Measurements from ENCODE around the gene LRIT2. TPM values are rescaled to one million over a fixed set of nuclear protein-coding genes. Genes with fewer than 3 reads are reported as not detected.
"Not testable (repeated sequence)": the region's sequence is repeated elsewhere in the genome, so short reads cannot be mapped to it uniquely, and the experiment has no call there.

The LRIT2 gene
- total and polyA plus RNA-seq, 4 donors, result not detected

DNA sequence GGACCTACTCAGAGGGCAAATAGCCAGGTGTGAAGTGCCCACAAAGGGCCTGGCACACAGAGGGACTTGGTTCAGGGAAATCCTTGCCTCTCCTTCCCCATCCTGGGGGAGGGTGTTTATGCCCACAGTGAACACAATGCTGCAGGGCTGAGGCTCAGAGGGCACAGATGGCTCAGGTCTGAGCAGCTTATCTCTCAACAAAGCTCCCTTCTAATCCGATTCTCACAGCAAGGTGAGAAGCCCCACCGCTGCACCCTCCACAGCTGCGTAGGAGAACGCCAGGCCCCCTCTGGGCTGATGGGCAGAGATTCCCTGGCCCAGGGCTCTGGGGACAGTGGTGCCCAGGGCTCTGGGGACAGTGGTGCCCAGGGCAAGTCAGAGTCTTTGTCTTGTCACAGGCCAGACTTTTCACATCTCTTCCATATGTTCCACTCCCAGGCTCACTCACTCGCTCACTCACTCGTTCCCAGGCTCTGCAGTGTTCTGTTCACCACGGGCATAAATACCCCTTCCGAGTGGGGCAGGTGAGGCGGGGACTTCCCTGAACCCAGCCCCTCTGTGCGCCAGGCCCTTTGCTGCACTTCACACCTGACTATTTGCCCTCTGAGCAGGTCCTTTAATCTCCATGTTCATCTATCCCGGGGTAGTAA is 39.7 kb downstream of the LRIT2 start:
- 64 to 75% methylated on average over 11 of the region's 11 CpGs for WGBS, 2 donors

DNA sequence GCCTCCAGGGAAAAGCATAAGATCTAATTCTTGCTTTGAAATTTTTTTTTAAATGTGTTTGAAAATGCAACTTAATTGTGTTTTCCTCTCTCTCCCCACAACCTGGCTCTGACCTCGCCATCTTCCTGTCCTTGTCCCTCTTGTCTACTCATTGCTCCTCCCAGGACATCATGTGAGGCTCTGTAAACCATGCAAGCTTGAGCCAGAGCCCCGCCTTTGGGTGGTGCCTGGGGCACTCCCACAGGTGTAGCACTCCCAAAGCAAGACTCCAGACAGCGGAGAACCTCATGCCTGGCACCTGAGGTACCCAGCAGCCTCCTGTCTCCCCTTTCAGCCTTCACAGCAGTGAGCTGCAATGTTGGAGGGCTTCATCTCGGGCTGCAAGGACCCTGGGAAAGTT is 40.8 kb downstream of the LRIT2 start:
- Histone ChIP-seq H3K36me3 (ENCODE audit: control insufficient read depth in 4 of 4, insufficient read depth in 4 of 4, low read length in 4 of 4) (no peaks in the 10 kb centered on the region), H3K9me3 (ENCODE audit: control insufficient read depth in 4 of 4, insufficient read depth in 3 of 4, low read length in 3 of 4) (peaks cover 0 to 5% (median 0%) of the 10 kb centered on the region in 4 donors), H3K9ac (ENCODE audit: insufficient read depth in 1 of 2, low read length in 2 of 2) (no peak overlapping the region), H3K4me3 (no peak overlapping the region), H3K27ac (ENCODE audit: low read depth in 1 of 2, low read length in 1 of 2) (no peak overlapping the region), H3K27me3 (ENCODE audit: control insufficient read depth in 3 of 3, insufficient read depth in 3 of 3, low read length in 2 of 3) (no peaks in the 10 kb centered on the region), H3K4me1 (ENCODE audit: control insufficient read depth in 5 of 5, insufficient read depth in 5 of 5, low read length in 5 of 5) (no peaks in the 10 kb centered on the region)
- 67 to 80% methylated on average over 4 of the region's 4 CpGs for WGBS, 2 donors
- ATAC-seq (ENCODE audit: insufficient read depth, low FRiP score) (no peak), DNase-seq (no peak)
- TF ChIP-seq, protein P1, sequence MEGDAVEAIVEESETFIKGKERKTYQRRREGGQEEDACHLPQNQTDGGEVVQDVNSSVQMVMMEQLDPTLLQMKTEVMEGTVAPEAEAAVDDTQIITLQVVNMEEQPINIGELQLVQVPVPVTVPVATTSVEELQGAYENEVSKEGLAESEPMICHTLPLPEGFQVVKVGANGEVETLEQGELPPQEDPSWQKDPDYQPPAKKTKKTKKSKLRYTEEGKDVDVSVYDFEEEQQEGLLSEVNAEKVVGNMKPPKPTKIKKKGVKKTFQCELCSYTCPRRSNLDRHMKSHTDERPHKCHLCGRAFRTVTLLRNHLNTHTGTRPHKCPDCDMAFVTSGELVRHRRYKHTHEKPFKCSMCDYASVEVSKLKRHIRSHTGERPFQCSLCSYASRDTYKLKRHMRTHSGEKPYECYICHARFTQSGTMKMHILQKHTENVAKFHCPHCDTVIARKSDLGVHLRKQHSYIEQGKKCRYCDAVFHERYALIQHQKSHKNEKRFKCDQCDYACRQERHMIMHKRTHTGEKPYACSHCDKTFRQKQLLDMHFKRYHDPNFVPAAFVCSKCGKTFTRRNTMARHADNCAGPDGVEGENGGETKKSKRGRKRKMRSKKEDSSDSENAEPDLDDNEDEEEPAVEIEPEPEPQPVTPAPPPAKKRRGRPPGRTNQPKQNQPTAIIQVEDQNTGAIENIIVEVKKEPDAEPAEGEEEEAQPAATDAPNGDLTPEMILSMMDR (IDR thresholded peaks at IDR 0.05; ENCODE audit: control extremely low read depth, extremely low read depth), result no peak

More for the DNA sequence above, 39.7 kb downstream of the LRIT2 start:
- H3K36me3 ChIP-seq (ENCODE audit: control insufficient read depth in 4 of 4, insufficient read depth in 4 of 4, low read length in 4 of 4), result no peaks in the 10 kb centered on the region
- no peak for DNase-seq
- H3K27ac ChIP-seq (ENCODE audit: low read depth in 1 of 2, low read length in 1 of 2), result no peak overlapping the region
- TF ChIP-seq, protein P1 (IDR thresholded peaks at IDR 0.05; ENCODE audit: control extremely low read depth, extremely low read depth), result no peak
- ATAC-seq (ENCODE audit: insufficient read depth, low FRiP score), result no peak
- no peaks in the 10 kb centered on the region for H3K27me3 ChIP-seq (ENCODE audit: control insufficient read depth in 3 of 3, insufficient read depth in 3 of 3, low read length in 2 of 3)
- no peak overlapping the region for H3K4me3 ChIP-seq
- peaks cover 0 to 5% (median 0%) of the 10 kb centered on the region in 4 donors for H3K9me3 ChIP-seq (ENCODE audit: control insufficient read depth in 4 of 4, insufficient read depth in 3 of 4, low read length in 3 of 4)
- no peak overlapping the region for H3K9ac ChIP-seq (ENCODE audit: insufficient read depth in 1 of 2, low read length in 2 of 2)
- H3K4me1 ChIP-seq (ENCODE audit: control insufficient read depth in 5 of 5, insufficient read depth in 5 of 5, low read length in 5 of 5), result no peaks in the 10 kb centered on the region

DNA sequence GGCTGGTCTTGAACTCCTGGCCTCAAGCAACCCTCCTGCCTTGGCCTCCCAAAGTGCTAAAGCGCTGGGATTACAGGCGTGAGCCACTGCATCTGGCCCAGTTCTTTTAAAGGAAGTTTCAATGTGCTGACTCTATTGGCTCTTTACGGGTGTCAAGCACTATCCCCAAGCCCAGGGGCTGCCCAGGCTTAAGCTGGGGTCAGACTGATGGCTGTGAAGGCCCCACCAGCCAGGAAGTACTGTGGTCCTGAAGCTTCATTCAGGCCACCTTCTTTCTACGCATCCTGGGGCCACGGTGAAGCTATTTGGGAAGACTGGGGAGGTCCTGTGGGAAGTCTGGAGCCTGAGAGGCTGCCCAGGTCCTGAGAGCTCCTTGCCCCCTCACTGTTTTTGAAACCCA is 43.7 kb downstream of the LRIT2 start:
- H3K4me1 ChIP-seq (ENCODE audit: control insufficient read depth in 5 of 5, insufficient read depth in 5 of 5, low read length in 5 of 5), result no peaks in the 10 kb centered on the region
- WGBS, 2 donors, result 91 to 93% methylated on average over 5 of the region's 5 CpGs
- no peak overlapping the region for H3K9ac ChIP-seq (ENCODE audit: insufficient read depth in 1 of 2, low read length in 2 of 2)
- H3K4me3 ChIP-seq, result no peak overlapping the region
- H3K9me3 ChIP-seq (ENCODE audit: control insufficient read depth in 4 of 4, insufficient read depth in 3 of 4, low read length in 3 of 4), result peaks cover 0 to 4% (median 2%) of the 10 kb centered on the region in 4 donors
- no peaks in the 10 kb centered on the region for H3K36me3 ChIP-seq (ENCODE audit: control insufficient read depth in 4 of 4, insufficient read depth in 4 of 4, low read length in 4 of 4)
- ATAC-seq (ENCODE audit: insufficient read depth, low FRiP score) (no peak), DNase-seq (no peak)
- no peak overlapping the region for H3K27ac ChIP-seq (ENCODE audit: low read depth in 1 of 2, low read length in 1 of 2)
- no peaks in the 10 kb centered on the region for H3K27me3 ChIP-seq (ENCODE audit: control insufficient read depth in 3 of 3, insufficient read depth in 3 of 3, low read length in 2 of 3)
- TF ChIP-seq, protein P1 (IDR thresholded peaks at IDR 0.05; ENCODE audit: control extremely low read depth, extremely low read depth), result no peak

DNA sequence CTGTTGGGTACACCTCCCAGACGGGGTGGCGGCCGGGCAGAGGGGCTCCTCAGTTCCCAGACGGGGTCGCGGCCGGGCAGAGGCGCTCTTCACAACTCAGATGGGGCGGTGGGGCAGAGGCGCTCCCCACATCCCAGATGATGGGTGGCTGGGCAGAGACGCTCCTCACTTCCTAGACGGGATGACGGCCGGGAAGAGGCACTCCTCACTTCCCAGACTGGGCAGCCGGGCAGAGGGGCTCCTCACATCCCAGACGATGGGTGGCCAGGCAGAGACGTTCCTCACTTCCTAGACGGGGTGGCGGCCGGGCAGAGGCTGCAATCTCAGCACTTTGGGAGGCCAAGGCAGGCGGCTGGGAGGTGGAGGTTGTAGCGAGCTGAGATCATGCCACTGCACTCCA is 45.0 kb downstream of the LRIT2 start:
- not testable (repeated sequence) for H3K9ac ChIP-seq (ENCODE audit: insufficient read depth in 1 of 2, low read length in 2 of 2); DNase-seq; H3K27me3 ChIP-seq (ENCODE audit: control insufficient read depth in 3 of 3, insufficient read depth in 3 of 3, low read length in 2 of 3); H3K9me3 ChIP-seq (ENCODE audit: control insufficient read depth in 4 of 4, insufficient read depth in 3 of 4, low read length in 3 of 4); ATAC-seq (ENCODE audit: insufficient read depth, low FRiP score); H3K4me3 ChIP-seq; H3K27ac ChIP-seq (ENCODE audit: low read depth in 1 of 2, low read length in 1 of 2); H3K36me3 ChIP-seq (ENCODE audit: control insufficient read depth in 4 of 4, insufficient read depth in 4 of 4, low read length in 4 of 4); H3K4me1 ChIP-seq (ENCODE audit: control insufficient read depth in 5 of 5, insufficient read depth in 5 of 5, low read length in 5 of 5)
- 88 to 91% methylated on average over 20 of the region's 22 CpGs for WGBS, 2 donors

Data from lung (tissue), 12 donors.